Thyroid gland (tissue), 4 donors: ENCODE measurements around the gene GALR3. TPM values are rescaled to one million over a fixed set of nuclear protein-coding genes. Genes with fewer than 3 reads are reported as not detected.
A peak's percentile ranks its signal among the peaks of the same experiment; 100 is the strongest.
"Not testable (repeated sequence)": the region's sequence is repeated elsewhere in the genome, so short reads cannot be mapped to it uniquely, and the experiment has no call there.

Experiments
- DNase-seq, 2 donors: peaks; one replicate each; pipeline ENCODE4 v3.0.0-alpha.2; 2019
- H3K27ac ChIP-seq, 3 donors: fragments of 200-600 bp; sonication (generic); 1 replicate in 2 of 3; 2 replicates in 1 of 3; pipeline ENCODE4 v1.5.1; 2016 to 2019; ENCODE audit warnings: mild to moderate bottlenecking in 1 of 3, moderate library complexity in 1 of 3
- H3K27me3 ChIP-seq: fragments of 200-600 bp; sonication (generic); one replicate; pipeline ENCODE4 v1.5.1; 2019
- H3K36me3 ChIP-seq, 2 donors: fragments of 200-600 bp; sonication (generic); one replicate each; pipeline ENCODE4 v1.5.1; 2016 to 2019
- H3K4me1 ChIP-seq, 2 donors: fragments of 200-600 bp; sonication (generic); one replicate each; pipeline ENCODE4 v1.5.1; 2017 to 2019
- H3K4me3 ChIP-seq, 3 donors: fragments of 200-600 bp; sonication (generic); replicated peaks in 1 of 3; 1 replicate in 2 of 3; 2 replicates in 1 of 3; pipeline ENCODE4 v1.5.1; 2016; ENCODE audit warnings: mild to moderate bottlenecking in 1 of 3
- H3K9me3 ChIP-seq: fragments of 200-600 bp; sonication (generic); one replicate; pipeline ENCODE4 v1.5.1; 2017
- POLR2A ChIP-seq, 2 donors: fragments of 450-650 bp; IDR thresholded peaks; one replicate each; pipeline ENCODE4 v1.6.1; 2017; ENCODE audit warnings: antibody characterized with exemption in 2 of 2, mild to moderate bottlenecking in 2 of 2, moderate library complexity in 1 of 2
- WGBS, 2 donors: methylation state at CpG; one replicate each; pipeline ENCODE4 v1.1.5; 2017; 5-methylcytosine and 5-hydroxymethylcytosine counted together
- intact Hi-C: fragments of 100-400 bp; cut with DNase I; formaldehyde crosslinking; loops from one replicate; pipeline ENCODE4 v1.15.1; 2023
- total RNA-seq, 4 donors: library from RNA; depleted of rRNA; stranded (reverse); fragments of >200 nt; gene quantifications; one replicate each; pipeline ENCODE4 v1.2.3, GENCODE V29; 2016
- TF ChIP-seq, protein P1 (sequence below), 6 experiments: fragments of 200-600 bp in 3 of 6; fragments of 450-650 bp in 3 of 6; sonication (generic) in 3 of 6; IDR thresholded peaks; one replicate each; pipeline ENCODE4 v1.5.1; 2016 to 2019; ENCODE audit warnings: antibody characterized with exemption in 6 of 6, mild to moderate bottlenecking in 2 of 6, inconsistent platforms in 1 of 6, moderate library complexity in 1 of 6

The GALR3 gene
- total RNA-seq, 4 donors from 2014 or later = not detected

DNA sequence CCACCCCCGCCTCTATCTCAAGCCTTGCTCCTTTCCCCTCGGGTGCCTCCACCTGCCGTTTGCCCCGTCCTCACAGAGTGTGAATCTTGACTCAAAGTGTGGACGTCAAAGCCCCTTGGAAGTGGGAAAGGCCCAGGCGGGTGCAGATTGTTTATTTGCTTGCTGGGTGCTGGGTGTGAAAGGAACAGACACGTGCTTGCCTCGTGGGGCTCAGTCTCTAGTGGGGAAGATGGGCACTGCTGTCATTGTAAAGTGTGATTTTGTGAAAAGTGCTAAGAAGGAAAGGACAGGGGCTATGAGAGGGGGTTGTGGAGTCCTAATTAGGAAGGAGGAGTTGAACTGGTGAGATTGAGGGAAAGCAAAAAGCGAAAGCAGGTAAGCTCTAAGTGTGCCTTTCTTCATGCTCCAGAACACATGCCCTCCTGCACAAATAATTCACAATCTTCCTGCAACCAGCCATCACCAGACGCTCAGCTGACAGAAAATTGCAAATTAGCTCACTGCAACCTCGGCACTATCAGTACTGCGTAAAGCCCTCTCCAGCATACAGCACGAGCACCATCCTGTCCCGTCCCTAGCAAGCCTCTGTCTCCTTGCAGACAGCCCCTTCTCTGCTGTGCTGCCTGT lies 25.2 kb upstream of the GALR3 start:
- TF ChIP-seq, protein P1, sequence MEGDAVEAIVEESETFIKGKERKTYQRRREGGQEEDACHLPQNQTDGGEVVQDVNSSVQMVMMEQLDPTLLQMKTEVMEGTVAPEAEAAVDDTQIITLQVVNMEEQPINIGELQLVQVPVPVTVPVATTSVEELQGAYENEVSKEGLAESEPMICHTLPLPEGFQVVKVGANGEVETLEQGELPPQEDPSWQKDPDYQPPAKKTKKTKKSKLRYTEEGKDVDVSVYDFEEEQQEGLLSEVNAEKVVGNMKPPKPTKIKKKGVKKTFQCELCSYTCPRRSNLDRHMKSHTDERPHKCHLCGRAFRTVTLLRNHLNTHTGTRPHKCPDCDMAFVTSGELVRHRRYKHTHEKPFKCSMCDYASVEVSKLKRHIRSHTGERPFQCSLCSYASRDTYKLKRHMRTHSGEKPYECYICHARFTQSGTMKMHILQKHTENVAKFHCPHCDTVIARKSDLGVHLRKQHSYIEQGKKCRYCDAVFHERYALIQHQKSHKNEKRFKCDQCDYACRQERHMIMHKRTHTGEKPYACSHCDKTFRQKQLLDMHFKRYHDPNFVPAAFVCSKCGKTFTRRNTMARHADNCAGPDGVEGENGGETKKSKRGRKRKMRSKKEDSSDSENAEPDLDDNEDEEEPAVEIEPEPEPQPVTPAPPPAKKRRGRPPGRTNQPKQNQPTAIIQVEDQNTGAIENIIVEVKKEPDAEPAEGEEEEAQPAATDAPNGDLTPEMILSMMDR (IDR thresholded peaks at IDR 0.05) = no peak
- peak in 1 of 2 donors; percentile 39 for TF ChIP-seq POLR2A (IDR thresholded peaks at IDR 0.05)
- intact Hi-C loops = loop anchor here (10.0 kb wide), 3 partner anchors 53 to 153 kb away; partner anchors contain the start of gene LGALS1
- no peaks in the 10 kb centered on the region for H3K27me3 ChIP-seq
- no peak overlapping the region for H3K4me3 ChIP-seq
- no peaks in the 10 kb centered on the region for H3K36me3 ChIP-seq
- peak overlapping the region; percentile 68 to 78 (median 70) for H3K27ac ChIP-seq
- no peaks in the 10 kb centered on the region for H3K9me3 ChIP-seq
- 27 to 41% methylated on average over 14 of the region's 14 CpGs for WGBS, 2 donors
- peaks cover 27 to 28% of the 10 kb centered on the region in 2 donors for H3K4me1 ChIP-seq
- peak; percentile 60 to 70 for DNase-seq

DNA sequence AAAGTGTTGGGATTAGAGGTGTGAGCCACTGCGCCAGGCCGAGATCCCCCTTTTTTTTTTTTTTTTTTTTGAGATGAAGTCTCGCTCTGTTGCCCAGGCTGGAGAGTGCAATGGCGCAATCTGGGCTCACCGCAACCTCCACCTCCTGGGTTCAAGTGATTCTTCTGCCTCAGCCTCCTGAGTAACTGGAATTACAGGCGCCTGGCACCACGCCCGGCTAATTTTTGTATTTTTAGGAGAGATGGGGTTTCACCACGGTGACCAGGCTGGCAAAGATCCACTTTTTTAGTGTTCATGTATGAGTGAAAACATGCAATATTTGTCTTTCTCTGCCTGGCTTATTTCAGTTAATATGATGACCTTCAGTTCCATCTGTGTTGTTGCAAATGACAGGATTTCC lies 23.2 kb upstream of the GALR3 start:
- not testable (repeated sequence) for H3K9me3 ChIP-seq, H3K36me3 ChIP-seq, H3K4me3 ChIP-seq, H3K27me3 ChIP-seq
- intact Hi-C loops = loop anchor here (10.0 kb wide), 3 partner anchors 55 to 155 kb away; partner anchors contain the start of gene LGALS1
- peak; percentile 86 to 88 for DNase-seq
- Histone ChIP-seq H3K27ac (peak overlapping the region in 2 of 3 donors; percentile 41 to 50), H3K4me1 (peaks cover 28 to 45% of the 10 kb centered on the region in 2 donors)
- WGBS, 2 donors = 30 to 32% methylated on average over 9 of the region's 9 CpGs

DNA sequence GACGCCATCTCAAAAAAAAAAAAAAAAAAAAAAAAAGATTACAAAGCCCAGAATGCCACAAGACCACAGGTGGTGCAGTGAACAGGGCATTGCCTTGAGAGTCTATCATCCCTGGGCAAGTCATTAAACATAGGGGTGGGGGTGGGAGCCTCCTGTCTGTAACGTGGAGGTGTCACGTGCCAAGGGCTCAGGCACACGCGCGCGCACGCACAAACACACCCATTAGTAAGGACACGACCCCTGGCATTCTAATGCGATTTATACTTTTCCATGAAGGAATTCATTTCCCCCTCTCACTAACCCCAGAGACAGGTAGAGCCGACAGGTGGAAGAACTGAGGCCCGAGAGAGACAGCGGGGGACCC lies 21.3 kb upstream of the GALR3 start:
- intact Hi-C loops = no loop called here
- H3K27ac ChIP-seq = peak overlapping the region; percentile 77 to 91 (median 82)
- 6 to 7% methylated on average over 13 of the region's 13 CpGs for WGBS, 2 donors
- peak in 1 of 2 donors; percentile 50 for DNase-seq
- no peaks in the 10 kb centered on the region for H3K9me3 ChIP-seq
- H3K4me1 ChIP-seq = peaks cover 40 to 57% of the 10 kb centered on the region in 2 donors
- no peak for TF ChIP-seq POLR2A (IDR thresholded peaks at IDR 0.05)
- TF ChIP-seq, protein P1 (IDR thresholded peaks at IDR 0.05) = no peak
- H3K27me3 ChIP-seq = no peaks in the 10 kb centered on the region
- no peaks in the 10 kb centered on the region for H3K36me3 ChIP-seq
- peak overlapping the region; percentile 21 to 63 (median 63) for H3K4me3 ChIP-seq

DNA sequence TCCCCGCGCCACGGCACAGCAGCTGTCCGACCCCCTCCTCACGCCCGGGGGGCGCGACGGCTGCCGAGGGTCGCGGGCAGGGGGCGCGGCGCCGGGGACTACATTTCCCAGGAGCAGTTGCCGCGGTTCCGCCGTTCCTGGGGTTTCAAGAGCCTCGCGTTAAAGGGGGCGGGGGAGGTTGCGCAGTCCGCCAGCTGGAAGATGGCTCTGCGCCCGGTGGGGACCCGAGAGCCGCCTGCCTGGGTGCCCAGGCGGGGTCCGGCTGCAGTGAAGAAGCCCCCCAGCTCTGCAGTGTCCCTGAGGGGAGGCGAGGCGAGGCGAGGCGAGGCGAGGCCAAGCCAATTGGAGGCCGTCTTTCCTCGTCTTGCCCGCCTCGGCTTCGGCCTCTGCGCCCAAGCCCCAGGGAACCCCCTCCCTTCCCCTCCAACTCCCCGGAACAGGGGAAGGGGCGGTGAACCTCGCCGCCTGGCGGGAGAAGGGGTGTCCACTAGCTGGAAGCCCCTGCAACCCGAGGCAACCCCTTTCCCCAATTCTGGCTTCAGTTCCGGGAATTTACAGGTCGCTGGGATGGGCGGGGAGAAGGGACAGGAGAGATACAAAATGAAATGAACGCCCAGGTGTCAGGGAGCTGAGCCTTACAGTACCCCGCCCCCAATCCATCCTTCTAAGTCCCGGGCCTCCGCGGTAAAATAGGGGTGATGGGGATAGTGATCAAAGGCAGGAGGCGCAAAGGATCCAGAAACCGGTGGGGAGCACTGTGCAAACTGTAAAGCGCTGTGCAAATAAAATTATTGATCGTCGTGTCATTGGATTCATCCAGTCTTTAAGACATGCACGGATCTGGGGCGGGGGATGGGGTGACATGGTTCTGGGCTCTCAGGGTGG lies 20.6 kb upstream of the GALR3 start:
- peak; percentile 75 to 77 for DNase-seq
- intact Hi-C loops = no loop called here
- Histone ChIP-seq H3K9me3 (no peaks in the 10 kb centered on the region), H3K27me3 (no peaks in the 10 kb centered on the region), H3K27ac (peak overlapping the region; percentile 77 to 91 (median 82)), H3K4me1 (peaks cover 36 to 52% of the 10 kb centered on the region in 2 donors), H3K36me3 (no peaks in the 10 kb centered on the region), H3K4me3 (peak overlapping the region; percentile 21 to 63 (median 63))
- 6 to 9% methylated on average over 20 to 26 of the region's 63 CpGs for WGBS, 2 donors
- TF ChIP-seq, protein P1 (IDR thresholded peaks at IDR 0.05) = no peak
- peak; percentile 30 to 76 for TF ChIP-seq POLR2A (IDR thresholded peaks at IDR 0.05)

DNA sequence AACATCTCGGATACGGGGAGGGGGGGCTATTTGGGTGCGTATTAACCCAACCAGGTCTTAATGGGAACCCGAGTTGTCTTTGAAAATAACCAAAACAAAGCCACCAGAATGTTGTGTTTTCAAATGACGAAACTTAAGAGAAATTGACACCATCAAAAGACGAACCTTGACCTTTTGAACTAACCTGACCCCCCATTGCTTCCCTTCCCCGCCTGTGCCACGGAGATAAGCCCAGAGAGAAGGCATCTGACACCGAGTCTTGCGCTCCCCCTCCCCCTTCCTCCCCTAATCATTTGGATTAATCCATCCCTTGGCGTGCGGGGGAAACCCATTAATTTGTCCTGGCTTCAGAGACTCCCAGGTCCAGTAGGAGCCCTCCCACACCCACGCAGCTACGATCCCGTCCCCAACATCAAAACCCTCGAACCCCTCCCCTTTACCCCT lies 20.0 kb upstream of the GALR3 start:
- WGBS, 2 donors = 40 to 49% methylated on average over 16 of the region's 16 CpGs

More for the DNA sequence above, 20.0 kb upstream of the GALR3 start:
- no peaks in the 10 kb centered on the region for H3K36me3 ChIP-seq
- H3K4me3 ChIP-seq = no peak overlapping the region
- TF ChIP-seq, protein P1 (IDR thresholded peaks at IDR 0.05) = no peak
- no peak for TF ChIP-seq POLR2A (IDR thresholded peaks at IDR 0.05)
- H3K27me3 ChIP-seq = no peaks in the 10 kb centered on the region
- intact Hi-C loops = no loop called here
- peaks cover 34 to 47% of the 10 kb centered on the region in 2 donors for H3K4me1 ChIP-seq
- H3K27ac ChIP-seq = peak overlapping the region in 1 of 3 donors; percentile 91
- no peaks in the 10 kb centered on the region for H3K9me3 ChIP-seq
- no peak for DNase-seq
